ENCODE results near the gene SDK1. TPM values are rescaled to one million over a fixed set of nuclear protein-coding genes. Genes with fewer than 3 reads are reported as not detected.

Gene SDK1
- total and polyA plus RNA-seq, 2 experiments from 2014 or later, result 2.1 to 10.0 TPM

DNA sequence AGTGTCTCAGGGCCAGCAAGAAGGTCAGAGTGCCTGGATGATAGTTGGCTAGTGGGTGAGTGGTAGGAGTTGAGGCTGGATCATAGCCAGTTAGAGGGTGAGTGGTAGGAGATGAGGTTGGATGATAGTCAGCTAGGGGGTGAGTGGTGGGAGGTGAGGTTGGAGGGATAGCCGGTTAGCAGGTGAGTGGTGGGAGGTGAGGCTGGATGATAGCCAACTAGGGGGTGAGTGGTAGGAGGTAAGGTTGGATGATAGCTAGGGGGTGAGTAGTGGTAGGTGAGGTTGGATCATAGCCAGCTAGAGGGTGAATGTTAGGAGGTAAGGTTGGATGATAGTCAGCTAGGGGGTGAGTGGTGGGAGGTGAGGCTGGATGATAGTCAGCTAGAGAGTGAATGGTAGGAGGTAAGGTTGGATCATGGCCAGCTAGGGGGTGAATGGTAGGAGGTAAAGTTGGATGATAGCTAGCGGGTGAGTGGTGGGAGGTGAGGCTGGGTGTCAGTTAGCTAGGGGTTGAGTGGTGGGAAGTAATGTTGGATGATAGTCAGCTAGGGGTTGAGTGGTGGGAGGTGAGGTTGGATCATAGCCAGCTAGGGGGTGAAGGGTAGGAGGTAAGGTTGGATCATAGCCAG lies 226.6 kb downstream of the SDK1 start:
- no peak for DNase-seq (ENCODE audit: low spot score)
- Mint-ChIP-seq H3K4me3 (no peak overlapping the region), H3K27me3 (ENCODE audit: insufficient read depth, low read depth, poor library complexity) (no peaks in the 10 kb centered on the region), H3K9me3 (no peaks in the 10 kb centered on the region), H3K36me3 (ENCODE audit: low read depth) (no peaks in the 10 kb centered on the region), H3K4me1 (no peaks in the 10 kb centered on the region), H3K27ac (no peak overlapping the region)
- no peak overlapping the region for H3K4me3 ChIP-seq
- no peak overlapping the region for H3K4me2 ChIP-seq
- H3K4me1 ChIP-seq (ENCODE audit: insufficient read depth), result no peaks in the 10 kb centered on the region
- ATAC-seq, result no peak
- H3K27me3 ChIP-seq (ENCODE audit: insufficient read depth), result no peaks in the 10 kb centered on the region
- H4K20me1 ChIP-seq (replicated peaks; ENCODE audit: insufficient read depth), result no peaks in the 10 kb centered on the region
- H3K79me2 ChIP-seq (replicated peaks; ENCODE audit: insufficient read depth), result no peaks in the 10 kb centered on the region
- H3K9me2 ChIP-seq (ENCODE audit: insufficient read depth), result no peaks in the 10 kb centered on the region
- no peak overlapping the region for H3K27ac ChIP-seq (ENCODE audit: low read depth)
- H3F3A ChIP-seq (replicated peaks; ENCODE audit: low read depth), result no peaks in the 10 kb centered on the region
- H3K36me3 ChIP-seq (ENCODE audit: insufficient read depth), result no peaks in the 10 kb centered on the region
- TF ChIP-seq STAT1 (IDR thresholded peaks at IDR 0.05; ENCODE audit: unreplicated experiment) (no peak), CREB1 (CRISPR knock-in tag; IDR thresholded peaks at IDR 0.05; ENCODE audit: low read depth) (no peak)
- no peak overlapping the region for H2AFZ ChIP-seq

- H3K36me3 Mint-ChIP-seq (ENCODE audit: low read depth), result no peaks in the 10 kb centered on the region
- no peak for ATAC-seq
- Histone ChIP-seq H3K4me3 (no peak overlapping the region), H4K20me1 (replicated peaks; ENCODE audit: insufficient read depth) (no peaks in the 10 kb centered on the region), H2AFZ (no peak overlapping the region), H3K9me2 (ENCODE audit: insufficient read depth) (no peaks in the 10 kb centered on the region), H3K27ac (ENCODE audit: low read depth) (no peak overlapping the region), H3K4me2 (no peak overlapping the region), H3K27me3 (ENCODE audit: insufficient read depth) (no peaks in the 10 kb centered on the region), H3K79me2 (replicated peaks; ENCODE audit: insufficient read depth) (no peaks in the 10 kb centered on the region), H3K4me1 (ENCODE audit: insufficient read depth) (no peaks in the 10 kb centered on the region), H3K36me3 (ENCODE audit: insufficient read depth) (no peaks in the 10 kb centered on the region), H3F3A (replicated peaks; ENCODE audit: low read depth) (no peaks in the 10 kb centered on the region)
- H3K9me3 Mint-ChIP-seq, result no peaks in the 10 kb centered on the region
- no peak for DNase-seq (ENCODE audit: low spot score)
- no peaks in the 10 kb centered on the region for H3K4me1 Mint-ChIP-seq
- H3K27ac Mint-ChIP-seq, result no peak overlapping the region
- H3K27me3 Mint-ChIP-seq (ENCODE audit: insufficient read depth, low read depth, poor library complexity), result no peaks in the 10 kb centered on the region
- H3K4me3 Mint-ChIP-seq, result no peak overlapping the region
- TF ChIP-seq JUNB (IDR thresholded peaks at IDR 0.05; ENCODE audit: unreplicated experiment) (no peak), NANOG (IDR thresholded peaks at IDR 0.05; ENCODE audit: borderline replicate concordance) (no peak), ETS1 (IDR thresholded peaks at IDR 0.05) (no peak), ZNF331 (CRISPR knock-in tag; IDR thresholded peaks at IDR 0.05; ENCODE audit: low read depth) (no peak), EZH2phosphoT487 (IDR thresholded peaks at IDR 0.05; ENCODE audit: unreplicated experiment) (no peak), EZH2 (IDR thresholded peaks at IDR 0.05; ENCODE audit: low read depth, unreplicated experiment) (no peak), ZNF114 (CRISPR knock-in tag; IDR thresholded peaks at IDR 0.05) (no peak), CREB1 (CRISPR knock-in tag; IDR thresholded peaks at IDR 0.05; ENCODE audit: low read depth) (no peak), POLR2AphosphoS5 (IDR thresholded peaks at IDR 0.05; ENCODE audit: low read depth) (no peak), STAT1 (IDR thresholded peaks at IDR 0.05; ENCODE audit: unreplicated experiment) (no peak)
- TF ChIP-seq, protein P1, sequence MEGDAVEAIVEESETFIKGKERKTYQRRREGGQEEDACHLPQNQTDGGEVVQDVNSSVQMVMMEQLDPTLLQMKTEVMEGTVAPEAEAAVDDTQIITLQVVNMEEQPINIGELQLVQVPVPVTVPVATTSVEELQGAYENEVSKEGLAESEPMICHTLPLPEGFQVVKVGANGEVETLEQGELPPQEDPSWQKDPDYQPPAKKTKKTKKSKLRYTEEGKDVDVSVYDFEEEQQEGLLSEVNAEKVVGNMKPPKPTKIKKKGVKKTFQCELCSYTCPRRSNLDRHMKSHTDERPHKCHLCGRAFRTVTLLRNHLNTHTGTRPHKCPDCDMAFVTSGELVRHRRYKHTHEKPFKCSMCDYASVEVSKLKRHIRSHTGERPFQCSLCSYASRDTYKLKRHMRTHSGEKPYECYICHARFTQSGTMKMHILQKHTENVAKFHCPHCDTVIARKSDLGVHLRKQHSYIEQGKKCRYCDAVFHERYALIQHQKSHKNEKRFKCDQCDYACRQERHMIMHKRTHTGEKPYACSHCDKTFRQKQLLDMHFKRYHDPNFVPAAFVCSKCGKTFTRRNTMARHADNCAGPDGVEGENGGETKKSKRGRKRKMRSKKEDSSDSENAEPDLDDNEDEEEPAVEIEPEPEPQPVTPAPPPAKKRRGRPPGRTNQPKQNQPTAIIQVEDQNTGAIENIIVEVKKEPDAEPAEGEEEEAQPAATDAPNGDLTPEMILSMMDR (conservative IDR thresholded peaks at IDR 0.05; ENCODE audit: low read depth in 2 of 2), result no peak
- TF ChIP-seq, protein P2, sequence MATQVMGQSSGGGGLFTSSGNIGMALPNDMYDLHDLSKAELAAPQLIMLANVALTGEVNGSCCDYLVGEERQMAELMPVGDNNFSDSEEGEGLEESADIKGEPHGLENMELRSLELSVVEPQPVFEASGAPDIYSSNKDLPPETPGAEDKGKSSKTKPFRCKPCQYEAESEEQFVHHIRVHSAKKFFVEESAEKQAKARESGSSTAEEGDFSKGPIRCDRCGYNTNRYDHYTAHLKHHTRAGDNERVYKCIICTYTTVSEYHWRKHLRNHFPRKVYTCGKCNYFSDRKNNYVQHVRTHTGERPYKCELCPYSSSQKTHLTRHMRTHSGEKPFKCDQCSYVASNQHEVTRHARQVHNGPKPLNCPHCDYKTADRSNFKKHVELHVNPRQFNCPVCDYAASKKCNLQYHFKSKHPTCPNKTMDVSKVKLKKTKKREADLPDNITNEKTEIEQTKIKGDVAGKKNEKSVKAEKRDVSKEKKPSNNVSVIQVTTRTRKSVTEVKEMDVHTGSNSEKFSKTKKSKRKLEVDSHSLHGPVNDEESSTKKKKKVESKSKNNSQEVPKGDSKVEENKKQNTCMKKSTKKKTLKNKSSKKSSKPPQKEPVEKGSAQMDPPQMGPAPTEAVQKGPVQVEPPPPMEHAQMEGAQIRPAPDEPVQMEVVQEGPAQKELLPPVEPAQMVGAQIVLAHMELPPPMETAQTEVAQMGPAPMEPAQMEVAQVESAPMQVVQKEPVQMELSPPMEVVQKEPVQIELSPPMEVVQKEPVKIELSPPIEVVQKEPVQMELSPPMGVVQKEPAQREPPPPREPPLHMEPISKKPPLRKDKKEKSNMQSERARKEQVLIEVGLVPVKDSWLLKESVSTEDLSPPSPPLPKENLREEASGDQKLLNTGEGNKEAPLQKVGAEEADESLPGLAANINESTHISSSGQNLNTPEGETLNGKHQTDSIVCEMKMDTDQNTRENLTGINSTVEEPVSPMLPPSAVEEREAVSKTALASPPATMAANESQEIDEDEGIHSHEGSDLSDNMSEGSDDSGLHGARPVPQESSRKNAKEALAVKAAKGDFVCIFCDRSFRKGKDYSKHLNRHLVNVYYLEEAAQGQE (IDR thresholded peaks at IDR 0.05; ENCODE audit: unreplicated experiment), result no peak
These were observed 232.0 kb downstream of the SDK1 start for GRCh38 chr7:3533040-3533439.

All from GM23338 (cell line).